SH-SY5Y (cell line): ENCODE results near the gene SLC25A30.

Experiments used
- GATA2 ChIP-seq: IDR thresholded peaks from 2 replicates; pipeline ENCODE4 v1.6.1; 2011; ENCODE audit warnings: mild to moderate bottlenecking, low read depth, low read length
- GATA3 ChIP-seq: IDR thresholded peaks from 2 replicates; pipeline ENCODE4 v1.6.1; 2011; ENCODE audit warnings: low read depth, mild to moderate bottlenecking, low read length, moderate library complexity

DNA sequence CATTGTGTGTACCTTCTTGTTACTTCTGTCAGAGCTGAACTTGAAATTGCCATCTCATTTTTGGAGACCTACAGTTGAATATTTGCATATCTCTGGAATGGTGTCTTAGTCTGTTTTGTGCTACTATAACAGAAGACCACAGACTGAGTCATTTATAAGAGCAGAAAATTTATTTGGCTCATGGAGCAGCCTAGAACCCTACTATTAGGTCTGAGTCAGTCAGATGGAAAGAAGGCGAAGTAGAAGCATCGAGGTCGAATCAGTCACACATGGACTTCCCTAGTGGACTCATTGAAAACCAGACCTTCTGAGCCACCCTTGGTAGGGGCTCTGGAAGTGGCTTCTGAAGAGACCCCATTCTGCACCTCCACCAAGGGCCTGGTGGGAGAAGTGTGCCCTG, 43.3 kb downstream of the SLC25A30 start:
- TF ChIP-seq GATA2: no peak
- TF ChIP-seq GATA3: no peak
